Left ventricle myocardium inferior (tissue), 1 donor: Measurements from ENCODE around the gene APOBEC4. TPM values are rescaled to one million over a fixed set of nuclear protein-coding genes. Genes with fewer than 3 reads are reported as not detected.

Experiments used
- DNase-seq: peaks from one replicate; pipeline ENCODE4 v3.0.0-alpha.2; 2020
- H3K27ac ChIP-seq: fragments of 200-600 bp; replicated peaks from 2 replicates; pipeline ENCODE4 v1.8.0; 2021
- H3K27me3 ChIP-seq: fragments of 200-600 bp; 2 replicates; pipeline ENCODE4 v1.8.0; 2021; ENCODE audit warnings: low read depth
- H3K36me3 ChIP-seq: fragments of 200-600 bp; 2 replicates; pipeline ENCODE4 v1.8.0; 2021
- H3K4me1 ChIP-seq: fragments of 200-600 bp; 2 replicates; pipeline ENCODE4 v1.8.0; 2021
- H3K4me3 ChIP-seq: fragments of 200-600 bp; 2 replicates; pipeline ENCODE4 v1.8.0; 2021; ENCODE audit warnings: mild to moderate bottlenecking, moderate library complexity
- H3K9me3 ChIP-seq: fragments of 200-600 bp; replicated peaks from 2 replicates; pipeline ENCODE4 v1.8.0; 2021
- CTCF ChIP-seq: fragments of 200-600 bp; IDR thresholded peaks from 2 replicates; pipeline ENCODE4 v1.8.0; 2021; ENCODE audit warnings: antibody characterized with exemption, mild to moderate bottlenecking, borderline replicate concordance
- intact Hi-C: fragments of 100-400 bp; cut with micrococcal nuclease; formaldehyde crosslinking; loops from one replicate; pipeline ENCODE4 v1.11.0; 2022
- total RNA-seq: library from RNA; stranded (reverse); fragmentation: NEBNext Ultra II Directional; extraction: Animal tissue kit (Norgen Biotek cat#: 25700); gene quantifications from one replicate; pipeline ENCODE4 v1.2.1, GENCODE V29; 2021
- donor health status: DM: no; HTN: yes; CAD: no; lungs with severe emphysema.

APOBEC4 gene
- total RNA-seq, 1 donor from 2014 or later = 0.11 TPM

GRCh38 chr1:183696981-183697380 lies 43.9 kb upstream of the APOBEC4 start:
- Histone ChIP-seq H3K27me3 (no peaks in the 10 kb centered on the region), H3K27ac (no peak overlapping the region), H3K36me3 (no peaks in the 10 kb centered on the region), H3K4me1 (peaks cover 56% of the 10 kb centered on the region), H3K9me3 (no peaks in the 10 kb centered on the region), H3K4me3 (no peak overlapping the region)
- TF ChIP-seq CTCF = no peak
- intact Hi-C loops = no loop called here
- DNase-seq = no peak

- no peaks in the 10 kb centered on the region for H3K36me3 ChIP-seq
- no peaks in the 10 kb centered on the region for H3K9me3 ChIP-seq
- no peak overlapping the region for H3K4me3 ChIP-seq
- H3K27me3 ChIP-seq = no peaks in the 10 kb centered on the region
- intact Hi-C loops = no loop called here
- H3K27ac ChIP-seq = no peak overlapping the region
- no peak for DNase-seq
- no peak for TF ChIP-seq CTCF
- peaks cover 57% of the 10 kb centered on the region for H3K4me1 ChIP-seq
Measured at GRCh38 chr1:183694755-183695154, 41.6 kb upstream of the APOBEC4 start.

GRCh38 chr1:183694066-183694465 lies 41.0 kb upstream of the APOBEC4 start:
- no peak for DNase-seq

GRCh38 chr1:183693521-183693920 lies 40.4 kb upstream of the APOBEC4 start:
- H3K27ac ChIP-seq = peak overlapping the region; percentile 41
- peaks cover 56% of the 10 kb centered on the region for H3K4me1 ChIP-seq
- intact Hi-C loops = no loop called here
- H3K9me3 ChIP-seq = no peaks in the 10 kb centered on the region
- no peaks in the 10 kb centered on the region for H3K36me3 ChIP-seq
- H3K27me3 ChIP-seq = no peaks in the 10 kb centered on the region
- no peak overlapping the region for H3K4me3 ChIP-seq
- TF ChIP-seq CTCF = no peak
- no peak for DNase-seq

More at GRCh38 chr1:183694066-183694465, 41.0 kb upstream of the APOBEC4 start:
- TF ChIP-seq CTCF = no peak
- H3K4me3 ChIP-seq = no peak overlapping the region
- H3K9me3 ChIP-seq = no peaks in the 10 kb centered on the region
- H3K4me1 ChIP-seq = peaks cover 61% of the 10 kb centered on the region
- no peaks in the 10 kb centered on the region for H3K36me3 ChIP-seq
- H3K27me3 ChIP-seq = no peaks in the 10 kb centered on the region
- H3K27ac ChIP-seq = peak overlapping the region; percentile 41
- intact Hi-C loops = no loop called here

- H3K9me3 ChIP-seq = no peaks in the 10 kb centered on the region
- intact Hi-C loops = loop anchor here (5.0 kb wide), 1 partner anchor 37 kb away; the partner anchor contains the start of gene APOBEC4
- peaks cover 35% of the 10 kb centered on the region for H3K4me1 ChIP-seq
- H3K27me3 ChIP-seq = no peaks in the 10 kb centered on the region
- H3K36me3 ChIP-seq = no peaks in the 10 kb centered on the region
- no peak for DNase-seq
- H3K27ac ChIP-seq = no peak overlapping the region
- no peak for TF ChIP-seq CTCF
- no peak overlapping the region for H3K4me3 ChIP-seq
Measured at GRCh38 chr1:183689762-183690204, 36.7 kb upstream of the APOBEC4 start.
